Measurements from ENCODE around the gene OR6C6. TPM values are rescaled to one million over a fixed set of nuclear protein-coding genes. Genes with fewer than 3 reads are reported as not detected.

OR6C6 gene
- total RNA-seq, 1 donor from 2014 or later, result not detected

DNA sequence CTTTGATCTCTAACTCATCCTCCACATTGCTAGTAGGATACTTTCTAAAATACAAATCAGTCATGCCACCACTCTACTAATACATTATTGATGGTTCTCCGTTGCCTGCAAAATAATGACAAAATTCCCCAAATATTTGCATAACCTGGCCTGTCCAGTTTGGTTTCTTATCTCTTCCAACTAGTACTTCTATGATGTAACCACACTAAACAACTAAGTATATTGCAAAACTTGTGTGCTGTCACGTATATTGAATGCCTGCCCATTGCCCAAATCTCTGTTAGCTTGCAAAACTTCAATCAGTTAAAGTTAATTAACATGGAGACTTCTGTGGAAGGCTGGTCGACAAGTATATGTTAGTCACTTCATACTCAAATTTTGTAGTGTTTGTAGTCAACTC is 45.4 kb downstream of the OR6C6 start:
- H3K9me3 ChIP-seq (ENCODE audit: control insufficient read depth in 3 of 3, low read length in 3 of 3), result no peaks in the 10 kb centered on the region
- no peak overlapping the region for H3K4me3 ChIP-seq (ENCODE audit: low read length in 3 of 3)
- no peak overlapping the region for H3K27ac ChIP-seq (ENCODE audit: low read depth, low read length)
- H3K27me3 ChIP-seq (ENCODE audit: control insufficient read depth in 3 of 3, insufficient read depth in 3 of 3, low read length in 3 of 3), result no peaks in the 10 kb centered on the region
- H3K36me3 ChIP-seq (ENCODE audit: control insufficient read depth in 3 of 3, insufficient read depth in 3 of 3, low read length in 3 of 3), result no peaks in the 10 kb centered on the region
- H3K9ac ChIP-seq (ENCODE audit: low read depth in 1 of 3, low read length in 3 of 3), result no peak overlapping the region
- no peaks in the 10 kb centered on the region for H3K4me1 ChIP-seq (ENCODE audit: control insufficient read depth in 3 of 3, insufficient read depth in 3 of 3, low read length in 3 of 3)

DNA sequence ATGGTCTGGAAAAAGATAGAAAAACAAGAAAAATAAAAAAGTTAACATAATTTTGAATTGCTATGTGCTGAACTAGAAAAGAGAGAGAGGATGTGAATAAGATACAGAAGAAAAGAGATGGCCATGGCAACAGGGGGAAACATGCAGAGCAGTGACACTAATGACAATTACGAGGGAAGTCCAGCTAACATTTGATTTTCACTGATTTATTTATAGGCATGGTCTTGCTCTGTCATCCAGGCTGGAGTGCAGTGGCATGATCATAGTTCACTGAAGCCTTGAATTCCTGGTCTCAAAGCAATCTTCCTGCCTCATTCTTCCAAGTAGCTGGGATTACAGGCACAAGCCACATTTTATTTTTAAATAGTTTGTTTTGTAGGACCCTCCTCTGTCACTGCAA is 50.2 kb downstream of the OR6C6 start:
- H3K4me1 ChIP-seq (ENCODE audit: control insufficient read depth in 3 of 3, insufficient read depth in 3 of 3, low read length in 3 of 3), result no peaks in the 10 kb centered on the region
- H3K9ac ChIP-seq (ENCODE audit: low read depth in 1 of 3, low read length in 3 of 3), result no peak overlapping the region
- H3K4me3 ChIP-seq (ENCODE audit: low read length in 3 of 3), result no peak overlapping the region
- H3K27ac ChIP-seq (ENCODE audit: low read depth, low read length), result no peak overlapping the region
- no peaks in the 10 kb centered on the region for H3K36me3 ChIP-seq (ENCODE audit: control insufficient read depth in 3 of 3, insufficient read depth in 3 of 3, low read length in 3 of 3)
- no peaks in the 10 kb centered on the region for H3K27me3 ChIP-seq (ENCODE audit: control insufficient read depth in 3 of 3, insufficient read depth in 3 of 3, low read length in 3 of 3)
- no peaks in the 10 kb centered on the region for H3K9me3 ChIP-seq (ENCODE audit: control insufficient read depth in 3 of 3, low read length in 3 of 3)

DNA sequence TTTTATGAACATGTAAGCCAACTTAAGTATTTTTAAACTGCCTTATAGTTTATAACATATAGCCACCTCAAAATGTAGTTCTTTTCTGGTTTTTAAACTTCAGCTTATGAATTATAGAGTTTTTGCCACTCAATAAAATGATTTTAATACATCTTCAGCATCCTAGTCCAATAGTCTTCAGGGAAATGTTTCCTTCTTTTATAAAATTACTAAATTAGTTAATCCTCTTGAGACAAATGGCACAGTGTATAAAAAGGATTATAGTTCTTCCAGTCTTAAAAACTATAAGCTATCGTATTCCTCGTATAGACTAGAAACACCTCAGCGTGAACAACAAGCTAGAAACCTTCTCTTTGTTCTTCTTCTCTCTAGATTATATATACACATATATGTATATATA is 52.1 kb downstream of the OR6C6 start, which contains the start of gene OR6C74:
Gene OR6C74 (plus strand): TSS at position 301 of the 400 bp plus-strand sequence. CDS start 2,679 bp downstream, outside the sequence.
- Histone ChIP-seq H3K9ac (ENCODE audit: low read depth in 1 of 3, low read length in 3 of 3) (no peak within 1 kb of the TSS), H3K27ac (ENCODE audit: low read depth, low read length) (no peak within 1 kb of the TSS), H3K9me3 (ENCODE audit: control insufficient read depth in 3 of 3, low read length in 3 of 3) (no peaks in the 10 kb centered on the region), H3K27me3 (ENCODE audit: control insufficient read depth in 3 of 3, insufficient read depth in 3 of 3, low read length in 3 of 3) (no peaks in the 10 kb centered on the region), H3K4me1 (ENCODE audit: control insufficient read depth in 3 of 3, insufficient read depth in 3 of 3, low read length in 3 of 3) (no peaks in the 10 kb centered on the region), H3K4me3 (ENCODE audit: low read length in 3 of 3) (no peak within 1 kb of the TSS), H3K36me3 (ENCODE audit: control insufficient read depth in 3 of 3, insufficient read depth in 3 of 3, low read length in 3 of 3) (no peaks in the 10 kb centered on the region)

Other genes starting within 250 kb of the OR6C6 start
- not detected for gene OR9K2, start 170.2 kb downstream of the OR6C6 start, total RNA-seq
- gene OR10A7, start 75.5 kb downstream of the OR6C6 start, total RNA-seq, result not detected
- gene OR6C74, start 52.0 kb downstream of the OR6C6 start, total RNA-seq, result not detected
- gene OR6C1, start 17.8 kb upstream of the OR6C6 start, total RNA-seq, result not detected
- gene OR6C3, start 34.2 kb upstream of the OR6C6 start, total RNA-seq, result not detected
- gene OR6C75, start 66.4 kb upstream of the OR6C6 start, total RNA-seq, result not detected
- not detected for gene OR6C65, start 104.0 kb upstream of the OR6C6 start, total RNA-seq
- gene OR6C76, start 129.7 kb upstream of the OR6C6 start, total RNA-seq, result not detected
- not detected for gene OR6C2, start 147.5 kb upstream of the OR6C6 start, total RNA-seq
- not detected for gene OR6C70, start 173.6 kb upstream of the OR6C6 start, total RNA-seq
- gene OR6C68, start 195.8 kb upstream of the OR6C6 start, total RNA-seq, result not detected